ENCODE measurements around the gene TMEM74B. TPM values are rescaled to one million over a fixed set of nuclear protein-coding genes. Genes with fewer than 3 reads are reported as not detected.

Gene TMEM74B
- total RNA-seq, 2 experiments from 2014 or later = not detected

DNA sequence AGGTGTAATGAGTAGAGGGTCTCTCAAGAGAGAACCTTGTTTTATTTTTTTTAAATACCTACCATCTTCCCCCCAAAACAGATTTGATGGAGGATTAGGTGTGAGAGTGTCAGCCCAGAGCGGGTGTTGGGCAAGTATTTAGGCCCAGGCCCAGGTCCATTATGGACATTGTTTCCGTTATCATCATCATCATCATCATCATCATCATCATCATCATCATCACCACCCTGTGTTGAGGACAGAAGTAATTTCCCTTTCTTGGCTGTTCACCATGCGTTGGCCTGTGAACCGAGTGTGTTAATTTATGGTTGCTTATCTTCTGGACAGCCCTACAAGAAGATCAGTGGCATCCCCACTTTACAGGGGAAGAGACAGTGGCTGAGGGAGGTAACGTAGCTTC lies 37.8 kb downstream of the TMEM74B start:
- Histone ChIP-seq H3K4me1 (ENCODE audit: insufficient read depth, low read length, poor library complexity, severe bottlenecking) (peaks cover 8% of the 10 kb centered on the region), H3K27ac (ENCODE audit: low read depth, low read length, poor library complexity, severe bottlenecking) (no peak overlapping the region), H3K9me3 (ENCODE audit: low read length) (no peaks in the 10 kb centered on the region), H3K36me3 (ENCODE audit: insufficient read depth, low read length) (peaks cover 88% of the 10 kb centered on the region), H3K4me3 (ENCODE audit: low read depth, low read length, poor library complexity, severe bottlenecking) (no peak overlapping the region), H2AFZ (ENCODE audit: low read length) (no peak overlapping the region), H3K4me2 (ENCODE audit: low read length) (no peak overlapping the region), H3K9me2 (ENCODE audit: insufficient read depth, low read length) (no peaks in the 10 kb centered on the region), H4K20me1 (ENCODE audit: insufficient read depth, low read length) (no peaks in the 10 kb centered on the region), H3K79me2 (ENCODE audit: insufficient read depth, low read depth, low read length) (no peaks in the 10 kb centered on the region)
- no peak for TF ChIP-seq EZH2phosphoT487 (IDR thresholded peaks at IDR 0.05; ENCODE audit: borderline replicate concordance, low read depth, low read length)
- TF ChIP-seq, protein P1, sequence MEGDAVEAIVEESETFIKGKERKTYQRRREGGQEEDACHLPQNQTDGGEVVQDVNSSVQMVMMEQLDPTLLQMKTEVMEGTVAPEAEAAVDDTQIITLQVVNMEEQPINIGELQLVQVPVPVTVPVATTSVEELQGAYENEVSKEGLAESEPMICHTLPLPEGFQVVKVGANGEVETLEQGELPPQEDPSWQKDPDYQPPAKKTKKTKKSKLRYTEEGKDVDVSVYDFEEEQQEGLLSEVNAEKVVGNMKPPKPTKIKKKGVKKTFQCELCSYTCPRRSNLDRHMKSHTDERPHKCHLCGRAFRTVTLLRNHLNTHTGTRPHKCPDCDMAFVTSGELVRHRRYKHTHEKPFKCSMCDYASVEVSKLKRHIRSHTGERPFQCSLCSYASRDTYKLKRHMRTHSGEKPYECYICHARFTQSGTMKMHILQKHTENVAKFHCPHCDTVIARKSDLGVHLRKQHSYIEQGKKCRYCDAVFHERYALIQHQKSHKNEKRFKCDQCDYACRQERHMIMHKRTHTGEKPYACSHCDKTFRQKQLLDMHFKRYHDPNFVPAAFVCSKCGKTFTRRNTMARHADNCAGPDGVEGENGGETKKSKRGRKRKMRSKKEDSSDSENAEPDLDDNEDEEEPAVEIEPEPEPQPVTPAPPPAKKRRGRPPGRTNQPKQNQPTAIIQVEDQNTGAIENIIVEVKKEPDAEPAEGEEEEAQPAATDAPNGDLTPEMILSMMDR (conservative IDR thresholded peaks at IDR 0.05; ENCODE audit: low read length) = no peak
- ChIA-PET CTCF (ENCODE audit: unreplicated experiment) (no interaction called here), POLR2A (no interaction called here)
- intact Hi-C loops (cut with micrococcal nuclease; ENCODE audit: unreplicated experiment) = no loop called here
- no peak for DNase-seq (ENCODE audit: low spot score)
- BruUV-seq (replicated peaks) = no TSS peak

DNA sequence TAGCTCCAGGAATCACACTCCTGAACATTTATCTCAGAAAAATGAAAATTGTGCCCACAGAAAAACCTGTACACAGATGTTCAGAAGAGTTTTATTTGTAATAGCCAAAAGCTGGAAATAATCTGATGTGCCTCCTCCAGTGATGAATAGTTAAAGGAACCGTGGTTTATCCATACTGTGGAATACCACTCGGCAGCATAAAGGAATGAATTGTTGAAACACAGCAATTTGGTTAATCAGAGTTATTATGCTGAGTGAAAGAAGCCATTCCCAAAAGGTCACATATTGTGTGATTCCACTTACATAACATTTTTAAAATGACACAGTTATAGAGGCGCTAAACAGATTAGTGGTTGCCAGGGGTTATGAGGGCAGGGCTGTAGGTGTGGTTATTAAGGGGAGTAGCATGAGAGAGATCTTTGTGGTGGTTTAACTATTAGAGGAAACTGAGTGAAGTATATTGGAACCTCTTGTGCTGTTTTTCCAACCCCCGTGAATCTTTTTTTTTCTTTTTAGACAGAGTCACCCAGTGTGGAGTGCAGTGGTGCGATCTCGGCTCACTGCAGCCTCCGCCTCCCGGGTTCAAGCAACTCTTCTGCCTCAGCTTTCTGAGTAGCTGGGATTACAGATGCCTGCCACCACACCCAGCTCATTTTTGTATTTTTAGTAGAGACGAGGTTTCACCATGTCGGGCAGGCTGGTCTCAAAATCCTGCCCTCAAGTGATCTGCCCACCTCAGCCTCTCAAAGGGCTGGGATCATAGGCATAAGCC lies 40.2 kb downstream of the TMEM74B start:
- Histone ChIP-seq H3K4me2 (ENCODE audit: low read length) (no peak overlapping the region), H3K9me2 (ENCODE audit: insufficient read depth, low read length) (no peaks in the 10 kb centered on the region), H3K79me2 (ENCODE audit: insufficient read depth, low read depth, low read length) (no peaks in the 10 kb centered on the region), H2AFZ (ENCODE audit: low read length) (no peak overlapping the region), H3K36me3 (ENCODE audit: insufficient read depth, low read length) (peaks cover 88% of the 10 kb centered on the region), H3K4me3 (ENCODE audit: low read depth, low read length, poor library complexity, severe bottlenecking) (no peak overlapping the region), H3K9me3 (ENCODE audit: low read length) (peaks cover 10% of the 10 kb centered on the region; the same call in 1 of the 2 replicates), H4K20me1 (ENCODE audit: insufficient read depth, low read length) (no peaks in the 10 kb centered on the region), H3K4me1 (ENCODE audit: insufficient read depth, low read length, poor library complexity, severe bottlenecking) (peaks cover 8% of the 10 kb centered on the region), H3K27ac (ENCODE audit: low read depth, low read length, poor library complexity, severe bottlenecking) (no peak overlapping the region)
- ChIA-PET POLR2A (interaction anchor here (0.8 kb wide), 1 partner anchor 127 kb away, joined by 3 read pairs; no protein-coding TSS in a partner anchor), CTCF (ENCODE audit: unreplicated experiment) (no interaction called here)
- BruUV-seq (replicated peaks) = no TSS peak
- no peak for DNase-seq (ENCODE audit: low spot score)
- intact Hi-C loops (cut with micrococcal nuclease; ENCODE audit: unreplicated experiment) = no loop called here
- TF ChIP-seq, protein P1 (conservative IDR thresholded peaks at IDR 0.05; ENCODE audit: low read length) = no peak
- TF ChIP-seq EZH2phosphoT487 (IDR thresholded peaks at IDR 0.05; ENCODE audit: borderline replicate concordance, low read depth, low read length) = no peak

DNA sequence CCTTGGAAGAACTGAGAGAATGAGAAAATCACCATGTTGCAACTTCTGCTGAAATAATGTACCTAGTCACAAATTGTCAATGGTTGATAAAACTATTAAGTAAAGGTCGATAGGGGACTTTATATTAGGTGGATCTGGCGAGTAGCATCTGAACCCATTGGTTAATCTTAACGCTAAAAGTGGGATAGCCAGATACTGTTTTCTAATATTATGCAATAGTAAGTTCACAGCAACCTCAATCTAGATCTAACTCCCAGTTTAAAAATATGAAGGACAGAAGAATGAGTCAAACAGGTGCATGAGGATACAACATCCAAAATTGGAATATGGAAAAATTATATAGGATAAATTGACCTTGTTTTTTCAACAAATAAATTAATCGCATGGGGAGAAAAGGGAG lies 47.5 kb downstream of the TMEM74B start:
- no peak overlapping the region for H3K27ac ChIP-seq (ENCODE audit: low read depth, low read length, poor library complexity, severe bottlenecking)
- no peak overlapping the region for H2AFZ ChIP-seq (ENCODE audit: low read length)
- peaks cover 98% of the 10 kb centered on the region for H3K36me3 ChIP-seq (ENCODE audit: insufficient read depth, low read length)
- H3K4me2 ChIP-seq (ENCODE audit: low read length) = no peak overlapping the region
- TF ChIP-seq, protein P1 (conservative IDR thresholded peaks at IDR 0.05; ENCODE audit: low read length) = no peak
- no peak for TF ChIP-seq EZH2phosphoT487 (IDR thresholded peaks at IDR 0.05; ENCODE audit: borderline replicate concordance, low read depth, low read length)
- ChIA-PET CTCF (ENCODE audit: unreplicated experiment) (no interaction called here), POLR2A (interaction anchor here (0.6 kb wide), 1 partner anchor 424 kb away, joined by 3 read pairs; no protein-coding TSS in a partner anchor)
- no peak overlapping the region for H3K4me3 ChIP-seq (ENCODE audit: low read depth, low read length, poor library complexity, severe bottlenecking)
- no peaks in the 10 kb centered on the region for H3K4me1 ChIP-seq (ENCODE audit: insufficient read depth, low read length, poor library complexity, severe bottlenecking)
- no peaks in the 10 kb centered on the region for H4K20me1 ChIP-seq (ENCODE audit: insufficient read depth, low read length)
- intact Hi-C loops (cut with micrococcal nuclease; ENCODE audit: unreplicated experiment) = no loop called here
- no peak for DNase-seq (ENCODE audit: low spot score)
- H3K9me3 ChIP-seq (ENCODE audit: low read length) = peaks cover 10% of the 10 kb centered on the region; the same call in 1 of the 2 replicates
- no peaks in the 10 kb centered on the region for H3K9me2 ChIP-seq (ENCODE audit: insufficient read depth, low read length)
- BruUV-seq (replicated peaks) = no TSS peak
- peaks cover 20% of the 10 kb centered on the region for H3K79me2 ChIP-seq (ENCODE audit: insufficient read depth, low read depth, low read length)

Measured in OCI-LY7 (cell line).